ENCODE data around the gene NRXN3. TPM values are rescaled to one million over a fixed set of nuclear protein-coding genes. Genes with fewer than 3 reads are reported as not detected.

The NRXN3 gene
- total and polyA plus RNA-seq, 7 donors: 0.06 to 0.74 (median 0.15) TPM

GRCh38 chr14:78637908-78638475, 467.8 kb downstream of the NRXN3 start:
- DNase-seq (no peak), ATAC-seq (no peak)
- TF ChIP-seq CTCF (IDR thresholded peaks at IDR 0.05): no peak
- no peaks in the 10 kb centered on the region for H3K9me3 ChIP-seq
- no peak overlapping the region for H3K4me3 ChIP-seq
- 21 to 33% (median 27%) methylated on average over 5 of the region's 5 CpGs for WGBS, 3 donors
- H3K36me3 ChIP-seq (ENCODE audit: insufficient read depth in 1 of 2, low read depth in 1 of 2): no peaks in the 10 kb centered on the region
- no peaks in the 10 kb centered on the region for H3K4me1 ChIP-seq
- H3K27ac ChIP-seq: no peak overlapping the region
- peaks cover 0 to 3% (median 0%) of the 10 kb centered on the region in 3 donors for H3K27me3 ChIP-seq (ENCODE audit: insufficient read depth in 3 of 3, low read length in 2 of 3)
- intact Hi-C loops (cut with DNase I): no loop called here

- TF ChIP-seq CTCF (IDR thresholded peaks at IDR 0.05): no peak
- no peak overlapping the region for H3K4me3 ChIP-seq
- H3K27me3 ChIP-seq (ENCODE audit: insufficient read depth in 3 of 3, low read length in 2 of 3): peaks cover 0 to 3% (median 0%) of the 10 kb centered on the region in 3 donors
- WGBS, 3 donors: 38 to 53% (median 43%) methylated on average over 3 of the region's 3 CpGs
- no peak overlapping the region for H3K27ac ChIP-seq
- intact Hi-C loops (cut with DNase I): no loop called here
- ATAC-seq (no peak), DNase-seq (no peak)
- H3K9me3 ChIP-seq: no peaks in the 10 kb centered on the region
- H3K4me1 ChIP-seq: no peaks in the 10 kb centered on the region
- H3K36me3 ChIP-seq (ENCODE audit: insufficient read depth in 1 of 2, low read depth in 1 of 2): no peaks in the 10 kb centered on the region
Observed at GRCh38 chr14:78638926-78639325, 468.8 kb downstream of the NRXN3 start.

- Histone ChIP-seq H3K27me3 (ENCODE audit: insufficient read depth in 3 of 3, low read length in 2 of 3) (peaks cover 0 to 4% (median 2%) of the 10 kb centered on the region in 3 donors), H3K27ac (no peak overlapping the region), H3K9me3 (no peaks in the 10 kb centered on the region), H3K4me3 (no peak overlapping the region), H3K36me3 (ENCODE audit: insufficient read depth in 1 of 2, low read depth in 1 of 2) (no peaks in the 10 kb centered on the region), H3K4me1 (no peaks in the 10 kb centered on the region)
- TF ChIP-seq CTCF (IDR thresholded peaks at IDR 0.05): no peak
- 61 to 69% (median 67%) methylated on average over 22 of the region's 22 CpGs for WGBS, 3 donors
- intact Hi-C loops (cut with DNase I): loop anchor here in 1 of 2 donors (5.0 kb wide), 1 partner anchor 1322 kb away; no protein-coding TSS in a partner anchor
- ATAC-seq (no peak), DNase-seq (no peak)
Observed at GRCh38 chr14:78644824-78645559, 474.8 kb downstream of the NRXN3 start.

- 80 to 87% (median 87%) methylated on average over 1 of the region's 1 CpG for WGBS, 3 donors
- H3K27me3 ChIP-seq (ENCODE audit: insufficient read depth in 3 of 3, low read length in 2 of 3): peaks cover 0 to 5% (median 2%) of the 10 kb centered on the region in 3 donors
- H3K9me3 ChIP-seq: no peaks in the 10 kb centered on the region
- no peak for DNase-seq
- no peak for ATAC-seq
- H3K4me1 ChIP-seq: no peaks in the 10 kb centered on the region
- no peak overlapping the region for H3K27ac ChIP-seq
- intact Hi-C loops (cut with DNase I): no loop called here
- no peak overlapping the region for H3K4me3 ChIP-seq
- TF ChIP-seq CTCF (IDR thresholded peaks at IDR 0.05): no peak
- H3K36me3 ChIP-seq (ENCODE audit: insufficient read depth in 1 of 2, low read depth in 1 of 2): no peaks in the 10 kb centered on the region
Observed at GRCh38 chr14:78652727-78653126, 482.6 kb downstream of the NRXN3 start.

Data from psoas muscle (tissue), 8 donors.